Cardiac muscle cell (in vitro differentiated cells and primary cell): ENCODE data around the gene RNH1. TPM values are rescaled to one million over a fixed set of nuclear protein-coding genes. Genes with fewer than 3 reads are reported as not detected.
"Not testable (repeated sequence)": the region's sequence is repeated elsewhere in the genome, so short reads cannot be mapped to it uniquely, and the experiment has no call there.

Experiments used
- DNase-seq, 2 donors: peaks; one replicate each; pipeline versions ENCODE4 v3.0.0 to v3.0.0-alpha.2; 2010 to 2017; ENCODE audit warnings: low read depth in 1 of 2, low spot score in 1 of 2
- H3K27ac ChIP-seq: fragments of 200-600 bp; sonication (generic); 2 replicates; pipeline ENCODE4 v1.5.1; 2016
- H3K27me3 ChIP-seq: fragments of 200-600 bp; sonication (generic); 2 replicates; pipeline ENCODE4 v1.6.0; 2016; ENCODE audit warnings: control low read depth
- H3K36me3 ChIP-seq: fragments of 200-600 bp; sonication (generic); 2 replicates; pipeline ENCODE4 v1.5.1; 2016; ENCODE audit warnings: control low read depth
- H3K4me1 ChIP-seq: fragments of 200-600 bp; sonication (generic); 2 replicates; pipeline ENCODE4 v1.8.1; 2017; ENCODE audit warnings: low read depth, mild to moderate bottlenecking, mixed run types
- H3K4me3 ChIP-seq: fragments of 200-600 bp; sonication (generic); 2 replicates; pipeline ENCODE4 v1.5.1; 2016; ENCODE audit warnings: mild to moderate bottlenecking
- H3K9me3 ChIP-seq: fragments of 200-600 bp; sonication (generic); 2 replicates; pipeline ENCODE4 v1.5.1; 2017; ENCODE audit warnings: low read depth, mild to moderate bottlenecking, control low read depth
- CTCF ChIP-seq: IDR thresholded peaks from 2 replicates; pipeline ENCODE4 v1.5.1; 2012; ENCODE audit warnings: low read depth, mild to moderate bottlenecking, low read length
- polyA plus RNA-seq: library from polyadenylated mRNA; unstranded; fragments of >200 nt; fragmentation: Nextera tagmentation; extraction: Ambion mirVana; gene quantifications from 2 replicates; pipeline ENCODE4 v1.2.1, GENCODE V29; 2016
- total RNA-seq: library from RNA; depleted of rRNA; stranded (reverse); fragments of >200 nt; gene quantifications from 2 replicates; pipeline ENCODE4 v1.2.3, GENCODE V29; 2016

RNH1 gene
- total and polyA plus RNA-seq, 2 experiments from 2014 or later, result 149 to 176 TPM

- no peak overlapping the region for H3K4me3 ChIP-seq
- no peak for DNase-seq
- H3K27ac ChIP-seq, result no peak overlapping the region
- no peaks in the 10 kb centered on the region for H3K9me3 ChIP-seq
- no peak for TF ChIP-seq CTCF
- no peaks in the 10 kb centered on the region for H3K4me1 ChIP-seq
- H3K27me3 ChIP-seq, result no peaks in the 10 kb centered on the region
- peaks cover 7% of the 10 kb centered on the region for H3K36me3 ChIP-seq
Observed at GRCh38 chr11:528166-528814, 21.2 kb upstream of the RNH1 start.

GRCh38 chr11:526192-526591 lies 19.1 kb upstream of the RNH1 start:
- Histone ChIP-seq H3K36me3 (no peaks in the 10 kb centered on the region), H3K4me1 (no peaks in the 10 kb centered on the region), H3K27me3 (no peaks in the 10 kb centered on the region), H3K4me3 (no peak overlapping the region), H3K9me3 (no peaks in the 10 kb centered on the region), H3K27ac (no peak overlapping the region)
- DNase-seq, result no peak
- no peak for TF ChIP-seq CTCF

GRCh38 chr11:521177-521688 lies 14.2 kb upstream of the RNH1 start:
- H3K27ac ChIP-seq, result no peak overlapping the region
- no peaks in the 10 kb centered on the region for H3K27me3 ChIP-seq
- no peak overlapping the region for H3K4me3 ChIP-seq
- H3K9me3 ChIP-seq, result no peaks in the 10 kb centered on the region
- H3K36me3 ChIP-seq, result no peaks in the 10 kb centered on the region
- DNase-seq, result no peak
- H3K4me1 ChIP-seq, result no peaks in the 10 kb centered on the region
- TF ChIP-seq CTCF, result no peak

- peak; percentile 29 for TF ChIP-seq CTCF
- DNase-seq, result no peak
- Histone ChIP-seq H3K27ac (no peak overlapping the region), H3K9me3 (no peaks in the 10 kb centered on the region), H3K4me1 (no peaks in the 10 kb centered on the region), H3K27me3 (no peaks in the 10 kb centered on the region), H3K36me3 (no peaks in the 10 kb centered on the region), H3K4me3 (no peak overlapping the region)
Observed at GRCh38 chr11:520428-521176, 13.6 kb upstream of the RNH1 start.

- no peaks in the 10 kb centered on the region for H3K4me1 ChIP-seq
- no peaks in the 10 kb centered on the region for H3K36me3 ChIP-seq
- H3K9me3 ChIP-seq, result no peaks in the 10 kb centered on the region
- no peak overlapping the region for H3K4me3 ChIP-seq
- DNase-seq, result peak; percentile 79 to 96
- H3K27me3 ChIP-seq, result no peaks in the 10 kb centered on the region
- no peak overlapping the region for H3K27ac ChIP-seq
- peak; percentile 88 for TF ChIP-seq CTCF
Observed at GRCh38 chr11:518463-519202, 11.6 kb upstream of the RNH1 start.

GRCh38 chr11:516918-517685 lies 10.1 kb upstream of the RNH1 start:
- H3K27ac ChIP-seq, DNase-seq, H3K4me1 ChIP-seq, H3K4me3 ChIP-seq, H3K9me3 ChIP-seq, H3K27me3 ChIP-seq, H3K36me3 ChIP-seq: not testable (repeated sequence)
